ENCODE data around the gene EHD4.

- no peak for TF ChIP-seq CTCF (IDR thresholded peaks at IDR 0.05; ENCODE audit: low read depth, low read length)
- no peak for TF ChIP-seq EZH2phosphoT487 (IDR thresholded peaks at IDR 0.05; ENCODE audit: low read depth)
Measured at GRCh38 chr15:41933771-41934170, 38.6 kb downstream of the EHD4 start.
